Lower leg skin (tissue), 4 donors: ENCODE data around the gene UBC. TPM values are rescaled to one million over a fixed set of nuclear protein-coding genes. Genes with fewer than 3 reads are reported as not detected.

Source experiments
- DNase-seq, 2 donors: peaks; one replicate each; pipeline ENCODE4 v3.0.0-alpha.2; 2019; ENCODE audit warnings: low spot score in 2 of 2
- H3K4me3 ChIP-seq: fragments of 200-600 bp; sonication (generic); 2 replicates; pipeline ENCODE4 v1.5.1; 2017; ENCODE audit warnings: mild to moderate bottlenecking, low read depth; ENCODE audit not compliant: poor library complexity, severe bottlenecking
- POLR2A ChIP-seq, 2 donors: fragments of 450-650 bp; IDR thresholded peaks; one replicate each; pipeline ENCODE4 v1.6.1; 2016 to 2017; ENCODE audit warnings: antibody characterized with exemption in 2 of 2, mild to moderate bottlenecking in 1 of 2, moderate library complexity in 1 of 2
- WGBS, 2 donors: methylation state at CpG; one replicate each; pipeline ENCODE4 v1.1.5; 2018; 5-methylcytosine and 5-hydroxymethylcytosine counted together
- intact Hi-C: fragments of 100-400 bp; cut with DNase I; formaldehyde crosslinking; loops from one replicate; pipeline ENCODE4 v1.15.0; 2023; ENCODE audit warnings: low total_unique reads
- total RNA-seq, 4 donors: library from RNA; depleted of rRNA; stranded (reverse); fragments of >200 nt; gene quantifications; one replicate each; pipeline ENCODE4 v1.1.0, GENCODE V29; 2016
- TF ChIP-seq, protein P1 (sequence below), 3 donors: fragments of 450-650 bp; IDR thresholded peaks; one replicate each; pipeline ENCODE4 v1.5.1; 2016; ENCODE audit warnings: antibody characterized with exemption in 3 of 3, mild to moderate bottlenecking in 3 of 3, moderate library complexity in 2 of 3

The UBC gene
- total RNA-seq, 4 donors from 2014 or later = 1,350 to 1,636 (median 1,452) TPM

DNA sequence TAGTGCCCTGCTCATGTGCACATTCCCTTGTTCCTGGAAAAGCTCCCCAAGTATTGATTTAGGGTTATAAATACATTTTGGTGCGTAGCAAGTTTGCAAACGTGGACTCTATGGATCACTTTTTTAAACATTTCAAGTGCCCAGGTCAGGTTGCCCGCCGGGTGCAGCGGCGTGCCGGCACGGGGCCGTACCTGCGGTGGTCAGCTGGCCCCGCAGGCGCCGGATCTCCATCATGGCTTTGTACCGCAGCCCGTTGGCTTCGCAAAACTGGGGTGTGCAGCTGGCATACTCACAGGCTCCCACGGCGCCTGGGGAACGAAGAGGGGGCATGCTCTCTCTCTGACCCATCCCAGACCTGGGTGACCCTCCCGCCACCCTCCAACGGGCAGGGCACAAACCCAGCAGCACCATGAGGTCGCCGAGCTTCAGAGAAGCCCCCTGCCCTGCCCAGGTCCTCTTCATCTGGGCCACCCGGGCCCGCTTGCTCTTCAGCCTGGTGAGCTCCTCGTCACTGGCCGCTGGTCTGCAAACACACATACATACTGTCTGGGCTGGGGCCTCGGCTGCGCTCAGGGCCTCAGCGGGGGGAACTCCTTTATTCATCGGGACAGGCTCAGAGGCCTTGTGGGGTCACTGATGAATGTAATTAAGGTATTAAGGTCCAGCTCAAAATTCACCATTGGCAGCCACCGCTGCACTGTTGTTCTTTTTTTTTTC, 39.4 kb upstream of the UBC start:
- 94 to 95% methylated on average over 32 of the region's 32 CpGs for WGBS, 2 donors
- intact Hi-C loops = no loop called here
- no peak for DNase-seq
- no peak for TF ChIP-seq POLR2A (IDR thresholded peaks at IDR 0.05)
- H3K4me3 ChIP-seq = no peak overlapping the region

DNA sequence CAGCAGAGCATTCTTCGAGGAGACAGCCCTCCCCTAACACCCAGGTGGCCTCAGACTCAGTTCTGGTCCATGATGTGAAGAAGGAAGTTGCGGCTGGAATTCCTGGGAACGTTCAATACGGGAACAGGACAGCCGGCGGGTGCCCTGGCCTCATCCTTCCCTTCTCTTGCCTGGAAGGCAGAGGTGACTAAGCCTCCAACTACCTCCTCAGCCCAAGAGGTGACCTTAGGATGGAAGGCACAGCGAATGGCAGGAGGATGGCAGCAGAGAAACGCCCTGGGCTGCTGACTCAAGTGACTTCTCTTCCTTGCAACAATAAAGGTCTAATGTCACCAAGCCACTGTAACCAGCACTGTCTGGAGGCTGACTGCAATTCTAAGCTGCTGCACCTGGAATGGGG, 38.4 kb upstream of the UBC start:
- no peak for DNase-seq
- 72 to 75% methylated on average over 8 of the region's 8 CpGs for WGBS, 2 donors
- TF ChIP-seq, protein P1, sequence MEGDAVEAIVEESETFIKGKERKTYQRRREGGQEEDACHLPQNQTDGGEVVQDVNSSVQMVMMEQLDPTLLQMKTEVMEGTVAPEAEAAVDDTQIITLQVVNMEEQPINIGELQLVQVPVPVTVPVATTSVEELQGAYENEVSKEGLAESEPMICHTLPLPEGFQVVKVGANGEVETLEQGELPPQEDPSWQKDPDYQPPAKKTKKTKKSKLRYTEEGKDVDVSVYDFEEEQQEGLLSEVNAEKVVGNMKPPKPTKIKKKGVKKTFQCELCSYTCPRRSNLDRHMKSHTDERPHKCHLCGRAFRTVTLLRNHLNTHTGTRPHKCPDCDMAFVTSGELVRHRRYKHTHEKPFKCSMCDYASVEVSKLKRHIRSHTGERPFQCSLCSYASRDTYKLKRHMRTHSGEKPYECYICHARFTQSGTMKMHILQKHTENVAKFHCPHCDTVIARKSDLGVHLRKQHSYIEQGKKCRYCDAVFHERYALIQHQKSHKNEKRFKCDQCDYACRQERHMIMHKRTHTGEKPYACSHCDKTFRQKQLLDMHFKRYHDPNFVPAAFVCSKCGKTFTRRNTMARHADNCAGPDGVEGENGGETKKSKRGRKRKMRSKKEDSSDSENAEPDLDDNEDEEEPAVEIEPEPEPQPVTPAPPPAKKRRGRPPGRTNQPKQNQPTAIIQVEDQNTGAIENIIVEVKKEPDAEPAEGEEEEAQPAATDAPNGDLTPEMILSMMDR (IDR thresholded peaks at IDR 0.05) = no peak
- TF ChIP-seq POLR2A (IDR thresholded peaks at IDR 0.05) = no peak
- intact Hi-C loops = no loop called here
- H3K4me3 ChIP-seq = no peak overlapping the region

DNA sequence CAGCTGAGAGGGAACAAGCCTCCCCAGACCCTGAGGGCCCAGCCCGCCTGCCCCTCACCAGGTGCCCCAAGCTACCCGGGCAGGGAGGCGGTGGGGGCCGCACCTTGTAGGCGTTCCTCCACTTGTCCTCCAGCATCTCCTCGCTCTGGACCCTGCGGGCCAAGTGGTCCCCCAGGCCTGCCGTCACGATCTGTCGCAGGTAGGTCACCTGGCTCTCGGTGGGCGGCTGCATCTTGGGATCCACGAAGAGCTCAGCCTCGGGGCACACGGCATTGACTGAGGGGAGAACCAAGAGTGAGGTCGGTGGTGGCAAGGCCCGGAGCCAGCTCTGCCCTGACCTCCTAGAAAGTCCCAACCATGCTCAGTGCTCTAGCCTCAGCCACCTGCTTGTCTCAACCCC, 37.8 kb upstream of the UBC start:
- no peak overlapping the region for H3K4me3 ChIP-seq
- intact Hi-C loops = no loop called here
- WGBS, 2 donors = 93 to 96% methylated on average over 16 to 17 of the region's 17 CpGs
- TF ChIP-seq, protein P1 (IDR thresholded peaks at IDR 0.05) = no peak
- TF ChIP-seq POLR2A (IDR thresholded peaks at IDR 0.05) = no peak
- no peak for DNase-seq

DNA sequence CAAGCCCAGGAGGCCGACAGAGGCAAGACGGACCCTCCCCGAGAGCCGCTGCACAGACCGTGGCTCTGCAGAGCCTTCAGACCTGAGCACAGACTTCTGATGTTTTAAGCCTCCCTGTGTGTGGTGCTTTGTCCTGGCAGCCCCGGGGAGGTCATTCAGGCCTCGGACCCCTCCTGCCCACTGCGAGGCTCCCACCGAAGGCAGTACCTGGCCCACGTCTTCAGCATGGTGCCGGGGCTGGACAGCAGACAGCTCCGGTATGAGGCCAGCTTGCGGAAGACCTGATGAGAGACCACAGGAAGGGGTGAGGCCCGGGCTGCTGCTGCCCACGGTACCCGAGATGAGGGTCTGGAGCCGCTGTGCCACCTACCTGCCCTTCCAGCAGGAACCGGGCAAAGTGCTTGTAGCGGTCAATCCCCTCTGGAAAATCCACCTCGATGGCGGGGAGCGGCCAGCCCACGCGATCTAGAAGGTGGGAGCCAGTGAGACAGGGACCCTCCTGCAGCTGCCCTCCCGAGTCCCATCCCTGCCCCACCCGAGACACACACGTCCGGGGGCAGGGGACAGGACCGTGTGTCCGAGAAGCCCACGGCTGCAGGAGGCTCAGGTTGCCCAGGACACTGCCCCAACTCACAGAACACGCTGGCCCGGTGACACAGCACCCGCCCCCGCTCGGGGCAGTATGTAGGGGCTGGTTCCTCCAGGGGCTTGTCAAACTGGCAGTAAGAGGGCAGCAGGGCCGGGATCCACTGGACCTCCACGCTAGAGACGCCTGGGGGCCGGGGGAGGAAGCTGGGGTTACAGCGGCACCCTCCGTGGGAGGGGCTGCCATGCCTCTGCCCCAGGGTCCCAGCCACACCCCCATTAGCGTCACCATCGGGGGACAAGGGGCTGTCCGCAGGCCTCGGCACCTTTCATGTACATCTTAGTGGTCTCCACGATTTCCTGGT, 35.6 kb upstream of the UBC start:
- WGBS, 2 donors = 91 to 95% methylated on average over 37 to 42 of the region's 47 CpGs
- H3K4me3 ChIP-seq = no peak overlapping the region
- DNase-seq = no peak
- intact Hi-C loops = no loop called here
- TF ChIP-seq POLR2A (IDR thresholded peaks at IDR 0.05) = no peak
- TF ChIP-seq, protein P1 (IDR thresholded peaks at IDR 0.05) = no peak

DNA sequence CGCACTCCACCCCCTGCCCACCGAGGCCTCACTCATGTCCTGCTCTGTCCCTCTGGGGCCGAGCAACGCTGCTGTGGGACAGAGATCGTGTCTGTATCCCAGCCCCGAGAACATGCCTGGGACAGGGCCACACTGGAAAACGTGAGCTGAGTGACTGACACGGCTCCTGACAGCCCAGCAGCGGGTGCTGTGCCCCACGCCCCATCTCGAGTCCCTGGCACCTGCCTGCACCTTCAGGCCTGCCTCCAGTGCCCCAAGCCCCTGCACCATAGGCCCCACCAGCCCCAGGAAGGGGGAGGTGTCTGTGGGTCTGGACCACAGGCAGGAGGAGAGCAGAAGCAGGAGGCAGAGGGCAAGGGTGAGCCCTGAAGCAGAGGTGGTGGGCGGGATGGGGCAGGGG, 34.6 kb upstream of the UBC start:
- no peak overlapping the region for H3K4me3 ChIP-seq
- WGBS, 2 donors = 93% methylated on average over 12 of the region's 12 CpGs
- intact Hi-C loops = no loop called here
- TF ChIP-seq, protein P1 (IDR thresholded peaks at IDR 0.05) = no peak
- TF ChIP-seq POLR2A (IDR thresholded peaks at IDR 0.05) = no peak
- no peak for DNase-seq
